SU-DHL-6 (cell line): Measurements from ENCODE around the gene GALNT14.

Experiments used
- H2AFZ ChIP-seq: fragments of 200-600 bp; sonication (generic); 2 replicates; pipeline ENCODE4 v1.6.1; 2014; ENCODE audit warnings: low read depth, mild to moderate bottlenecking, moderate library complexity, mixed read lengths, antibody characterized with exemption, low read length; ENCODE audit not compliant: severe bottlenecking
- H3F3A ChIP-seq: fragments of 200-600 bp; shearing (Covaris generic); 2 replicates; pipeline ENCODE4 v1.6.0; 2016; ENCODE audit warnings: antibody characterized with exemption, mild to moderate bottlenecking; ENCODE audit not compliant: insufficient read depth
- H3K27ac ChIP-seq: fragments of 200-600 bp; sonication (generic); 2 replicates; pipeline ENCODE4 v1.5.1; 2016; ENCODE audit warnings: low read depth, mild to moderate bottlenecking, low read length, moderate library complexity, mixed read lengths
- H3K27me3 ChIP-seq: fragments of 200-600 bp; sonication (generic), shearing (Covaris generic); 2 replicates; pipeline ENCODE4 v1.6.0; 2014; ENCODE audit warnings: mild to moderate bottlenecking, low read length
- H3K36me3 ChIP-seq: fragments of 200-600 bp; sonication (generic); 2 replicates; pipeline ENCODE4 v1.6.1; 2014; ENCODE audit warnings: mild to moderate bottlenecking, low read length, mixed read lengths
- H3K4me2 ChIP-seq: fragments of 300-600, 200-600 bp; shearing (Covaris generic), sonication (generic); 2 replicates; pipeline ENCODE4 v1.6.0; 2014; ENCODE audit warnings: low read length, low read depth, mild to moderate bottlenecking; ENCODE audit not compliant: poor library complexity, severe bottlenecking
- H3K4me3 ChIP-seq: fragments of 200-600 bp; sonication (generic); 2 replicates; pipeline ENCODE4 v1.5.1; 2014; ENCODE audit warnings: antibody characterized with exemption, low read length, mild to moderate bottlenecking, mixed read lengths; ENCODE audit not compliant: insufficient read depth, poor library complexity, severe bottlenecking
- H3K79me2 ChIP-seq: fragments of 200-600 bp; sonication (generic); 2 replicates; pipeline ENCODE4 v1.6.1; 2014; ENCODE audit warnings: mild to moderate bottlenecking, low read length, moderate library complexity; ENCODE audit not compliant: insufficient read depth
- H3K9ac ChIP-seq: fragments of 200-600 bp; sonication (generic); 2 replicates; pipeline ENCODE4 v1.7.0; 2014; ENCODE audit warnings: mild to moderate bottlenecking, low read length
- H3K9me2 ChIP-seq: fragments of 200-600 bp; sonication (generic); replicated peaks from 2 replicates; pipeline ENCODE4 v1.6.1; 2014; ENCODE audit warnings: low read length; ENCODE audit not compliant: insufficient read depth
- H3K9me3 ChIP-seq: fragments of 200-600 bp; sonication (generic); 2 replicates; pipeline ENCODE4 v1.6.1; 2014; ENCODE audit warnings: low read length, mixed read lengths; ENCODE audit not compliant: insufficient read depth
- H4K20me1 ChIP-seq: fragments of 200-600 bp; sonication (generic); 2 replicates; pipeline ENCODE4 v1.6.1; 2014; ENCODE audit warnings: low read depth, mild to moderate bottlenecking, antibody characterized with exemption, low read length, moderate library complexity, mixed read lengths
- EZH2phosphoT487 ChIP-seq: fragments of 200-600 bp; sonication (generic), shearing (Covaris generic); conservative IDR thresholded peaks from 2 replicates; pipeline ENCODE4 v1.6.1; 2018; ENCODE audit warnings: mild to moderate bottlenecking, antibody characterized with exemption, low read length, moderate library complexity, mixed read lengths
- TF ChIP-seq, protein P1 (sequence below): fragments of 200-600 bp; sonication (generic); IDR thresholded peaks from one replicate; pipeline ENCODE4 v1.5.1; 2017; ENCODE audit warnings: antibody characterized with exemption, mild to moderate bottlenecking, low read length, moderate library complexity; ENCODE audit not compliant: insufficient read depth, poor library complexity, severe bottlenecking

GALNT14 gene

DNA sequence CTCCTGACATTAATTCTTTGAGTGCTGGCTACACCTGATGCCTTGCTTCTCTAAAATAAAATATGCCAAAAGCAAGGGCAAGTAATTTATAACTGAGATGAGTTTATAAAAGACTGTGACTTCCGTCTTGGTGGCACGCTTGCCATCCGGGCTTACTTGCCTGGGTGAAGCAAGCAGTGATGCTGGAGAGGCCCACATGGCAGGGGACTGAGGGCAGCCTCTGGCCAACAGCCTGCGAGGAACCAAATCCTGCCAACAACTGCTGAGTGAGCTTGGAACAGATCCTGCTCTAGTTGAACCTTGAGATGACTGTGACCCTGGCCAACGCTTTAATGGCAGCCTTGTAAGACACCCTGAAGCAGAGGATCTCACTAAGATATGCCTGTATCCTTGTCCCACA, 234.9 kb downstream of the GALNT14 start:
- Histone ChIP-seq H3K27ac (no peak overlapping the region), H4K20me1 (no peaks in the 10 kb centered on the region), H3K79me2 (no peaks in the 10 kb centered on the region), H3K9ac (no peak overlapping the region), H2AFZ (no peak overlapping the region), H3K9me3 (no peaks in the 10 kb centered on the region), H3F3A (no peaks in the 10 kb centered on the region), H3K4me2 (no peak overlapping the region), H3K9me2 (no peaks in the 10 kb centered on the region), H3K27me3 (no peaks in the 10 kb centered on the region; the same call in 1 of the 2 replicates), H3K36me3 (no peaks in the 10 kb centered on the region), H3K4me3 (no peak overlapping the region)
- TF ChIP-seq, protein P1, sequence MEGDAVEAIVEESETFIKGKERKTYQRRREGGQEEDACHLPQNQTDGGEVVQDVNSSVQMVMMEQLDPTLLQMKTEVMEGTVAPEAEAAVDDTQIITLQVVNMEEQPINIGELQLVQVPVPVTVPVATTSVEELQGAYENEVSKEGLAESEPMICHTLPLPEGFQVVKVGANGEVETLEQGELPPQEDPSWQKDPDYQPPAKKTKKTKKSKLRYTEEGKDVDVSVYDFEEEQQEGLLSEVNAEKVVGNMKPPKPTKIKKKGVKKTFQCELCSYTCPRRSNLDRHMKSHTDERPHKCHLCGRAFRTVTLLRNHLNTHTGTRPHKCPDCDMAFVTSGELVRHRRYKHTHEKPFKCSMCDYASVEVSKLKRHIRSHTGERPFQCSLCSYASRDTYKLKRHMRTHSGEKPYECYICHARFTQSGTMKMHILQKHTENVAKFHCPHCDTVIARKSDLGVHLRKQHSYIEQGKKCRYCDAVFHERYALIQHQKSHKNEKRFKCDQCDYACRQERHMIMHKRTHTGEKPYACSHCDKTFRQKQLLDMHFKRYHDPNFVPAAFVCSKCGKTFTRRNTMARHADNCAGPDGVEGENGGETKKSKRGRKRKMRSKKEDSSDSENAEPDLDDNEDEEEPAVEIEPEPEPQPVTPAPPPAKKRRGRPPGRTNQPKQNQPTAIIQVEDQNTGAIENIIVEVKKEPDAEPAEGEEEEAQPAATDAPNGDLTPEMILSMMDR, result no peak
- no peak for TF ChIP-seq EZH2phosphoT487

DNA sequence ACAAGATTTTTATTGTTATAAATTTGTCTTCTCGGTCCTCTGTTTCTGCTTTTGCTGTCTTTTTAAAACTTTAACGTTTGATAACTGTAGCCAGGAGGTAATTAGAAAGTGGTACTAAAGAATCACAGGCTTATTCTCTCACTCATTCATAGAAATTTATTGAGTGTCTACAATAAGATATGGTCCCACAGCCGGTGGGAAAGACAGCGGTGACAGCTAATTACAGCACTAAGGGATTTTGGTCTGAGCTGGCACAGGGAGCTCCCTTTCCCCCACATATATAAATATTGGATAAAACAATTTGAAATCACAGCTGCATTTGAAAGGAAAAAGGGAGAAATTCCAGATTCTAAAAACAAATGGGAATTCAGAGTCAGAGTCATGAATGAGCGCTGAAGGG, 237.9 kb downstream of the GALNT14 start:
- H3K27me3 ChIP-seq, result no peaks in the 10 kb centered on the region; the same call in 1 of the 2 replicates
- no peak overlapping the region for H3K9ac ChIP-seq
- TF ChIP-seq, protein P1, result no peak
- TF ChIP-seq EZH2phosphoT487, result no peak
- H3K79me2 ChIP-seq, result no peaks in the 10 kb centered on the region
- no peak overlapping the region for H3K4me3 ChIP-seq
- H3K9me2 ChIP-seq, result no peaks in the 10 kb centered on the region
- no peak overlapping the region for H3K27ac ChIP-seq
- no peak overlapping the region for H2AFZ ChIP-seq
- no peak overlapping the region for H3K4me2 ChIP-seq
- no peaks in the 10 kb centered on the region for H3F3A ChIP-seq
- H4K20me1 ChIP-seq, result no peaks in the 10 kb centered on the region
- H3K36me3 ChIP-seq, result no peaks in the 10 kb centered on the region
- H3K9me3 ChIP-seq, result no peaks in the 10 kb centered on the region

DNA sequence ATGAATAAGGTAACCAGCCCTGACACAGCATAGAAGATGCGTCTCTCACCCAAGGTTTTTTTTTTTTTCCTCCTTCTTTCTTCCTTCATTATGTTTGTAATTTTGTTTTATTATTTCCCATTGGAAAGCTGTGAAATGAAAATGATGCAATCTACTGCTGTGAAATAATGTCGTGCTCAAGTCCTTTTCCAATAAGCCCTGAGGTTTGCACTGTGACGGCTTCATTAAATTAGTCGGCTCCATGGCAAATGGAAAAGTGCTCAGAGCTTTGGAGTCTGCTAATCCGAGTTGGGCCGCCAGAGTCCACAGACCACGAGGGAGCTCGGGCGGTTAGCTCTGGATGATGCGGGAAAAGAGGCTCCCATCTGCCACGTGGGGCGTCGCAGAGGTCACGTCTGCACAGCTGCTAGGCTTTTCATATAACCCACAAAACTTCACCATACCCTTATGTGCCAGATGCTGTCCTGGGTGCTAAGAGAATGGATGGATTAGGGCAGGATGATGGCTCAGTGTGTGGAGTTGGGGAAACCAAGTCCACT, 238.7 kb downstream of the GALNT14 start:
- no peaks in the 10 kb centered on the region for H3K79me2 ChIP-seq

More for the DNA sequence above, 238.7 kb downstream of the GALNT14 start:
- no peak overlapping the region for H2AFZ ChIP-seq
- H3K9ac ChIP-seq, result no peak overlapping the region
- no peaks in the 10 kb centered on the region; the same call in 1 of the 2 replicates for H3K27me3 ChIP-seq
- H3K4me3 ChIP-seq, result no peak overlapping the region
- no peaks in the 10 kb centered on the region for H3K9me3 ChIP-seq
- TF ChIP-seq, protein P1, result no peak
- TF ChIP-seq EZH2phosphoT487, result no peak
- H3K36me3 ChIP-seq, result no peaks in the 10 kb centered on the region
- H3F3A ChIP-seq, result no peaks in the 10 kb centered on the region
- no peak overlapping the region for H3K27ac ChIP-seq
- H4K20me1 ChIP-seq, result no peaks in the 10 kb centered on the region
- H3K4me2 ChIP-seq, result no peak overlapping the region
- no peaks in the 10 kb centered on the region for H3K9me2 ChIP-seq
